ENCODE measurements around the gene ECI1.
A peak's percentile ranks its signal among the peaks of the same experiment; 100 is the strongest.
"Not testable (repeated sequence)": the region's sequence is repeated elsewhere in the genome, so short reads cannot be mapped to it uniquely, and the experiment has no call there.

Gene ECI1

DNA sequence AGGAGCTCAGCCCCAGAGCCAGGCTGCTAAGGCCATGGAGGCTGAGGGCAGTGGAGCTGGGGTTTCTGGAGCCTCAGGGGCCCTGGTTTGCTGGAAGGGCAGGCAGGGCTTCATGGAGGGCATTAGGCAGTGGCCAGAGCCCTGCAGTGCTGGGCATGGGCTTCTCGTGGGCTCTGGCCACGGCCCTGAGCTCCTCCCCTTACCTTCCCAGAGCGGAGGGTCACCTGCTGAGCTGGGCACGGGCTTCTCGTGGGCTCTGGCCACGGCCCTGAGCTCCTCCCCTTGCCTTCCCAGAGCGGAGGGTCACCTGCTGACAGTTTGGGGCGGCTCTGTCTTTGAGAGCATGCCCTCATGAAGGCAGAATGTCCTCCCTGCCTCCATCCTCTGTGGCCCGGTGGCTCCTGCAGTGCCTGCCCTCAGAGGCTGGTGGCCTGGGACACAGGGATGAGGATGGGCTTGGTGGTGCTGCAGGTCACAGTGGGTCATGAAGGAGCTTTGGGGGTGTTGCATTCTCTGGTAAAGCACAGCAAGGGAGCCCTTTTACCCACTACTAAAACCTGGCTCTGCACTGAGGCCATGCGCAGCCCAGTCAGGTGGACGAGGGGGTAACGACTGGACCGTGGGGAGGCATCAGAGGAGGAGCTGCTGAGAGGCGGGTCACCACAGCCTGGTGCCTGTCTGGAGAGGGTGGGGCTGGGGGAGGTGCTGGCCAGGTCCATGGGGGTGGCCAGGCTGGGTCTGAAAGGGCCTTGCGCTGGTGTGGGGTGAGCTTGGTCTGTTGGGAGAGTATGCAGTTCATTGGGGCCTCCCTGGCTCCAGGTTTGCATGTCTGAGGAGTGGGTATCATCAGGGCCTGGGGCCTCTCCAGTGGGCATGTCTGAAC, 19.4 kb upstream of the ECI1 start:
- H4K20me1 ChIP-seq (ENCODE audit: insufficient read depth, low read length, poor library complexity, severe bottlenecking): peaks cover 8% of the 10 kb centered on the region
- no peak overlapping the region for H2AFZ ChIP-seq (ENCODE audit: low read length)
- peaks cover 4% of the 10 kb centered on the region for H3K27me3 ChIP-seq (ENCODE audit: insufficient read depth, low read length, poor library complexity, severe bottlenecking)
- no peaks in the 10 kb centered on the region for H3K36me3 ChIP-seq (ENCODE audit: insufficient read depth, low read length)
- no peak overlapping the region for H3K4me3 ChIP-seq (ENCODE audit: low read length, poor library complexity, severe bottlenecking)
- H3F3A ChIP-seq (ENCODE audit: low read depth): no peaks in the 10 kb centered on the region
- H3K4me2 ChIP-seq (ENCODE audit: low read depth, low read length, poor library complexity, severe bottlenecking): no peak overlapping the region
- no peaks in the 10 kb centered on the region for H3K9me2 ChIP-seq (replicated peaks; ENCODE audit: low read depth, low read length)
- no peak overlapping the region for H3K9ac ChIP-seq (ENCODE audit: low read depth, low read length, poor library complexity, severe bottlenecking)
- peaks cover 30% of the 10 kb centered on the region for H3K79me2 ChIP-seq (ENCODE audit: insufficient read depth, low read length)
- H3K4me1 ChIP-seq (ENCODE audit: insufficient read depth, low read length, poor library complexity, severe bottlenecking): peaks cover 6% of the 10 kb centered on the region
- TF ChIP-seq, protein P1, sequence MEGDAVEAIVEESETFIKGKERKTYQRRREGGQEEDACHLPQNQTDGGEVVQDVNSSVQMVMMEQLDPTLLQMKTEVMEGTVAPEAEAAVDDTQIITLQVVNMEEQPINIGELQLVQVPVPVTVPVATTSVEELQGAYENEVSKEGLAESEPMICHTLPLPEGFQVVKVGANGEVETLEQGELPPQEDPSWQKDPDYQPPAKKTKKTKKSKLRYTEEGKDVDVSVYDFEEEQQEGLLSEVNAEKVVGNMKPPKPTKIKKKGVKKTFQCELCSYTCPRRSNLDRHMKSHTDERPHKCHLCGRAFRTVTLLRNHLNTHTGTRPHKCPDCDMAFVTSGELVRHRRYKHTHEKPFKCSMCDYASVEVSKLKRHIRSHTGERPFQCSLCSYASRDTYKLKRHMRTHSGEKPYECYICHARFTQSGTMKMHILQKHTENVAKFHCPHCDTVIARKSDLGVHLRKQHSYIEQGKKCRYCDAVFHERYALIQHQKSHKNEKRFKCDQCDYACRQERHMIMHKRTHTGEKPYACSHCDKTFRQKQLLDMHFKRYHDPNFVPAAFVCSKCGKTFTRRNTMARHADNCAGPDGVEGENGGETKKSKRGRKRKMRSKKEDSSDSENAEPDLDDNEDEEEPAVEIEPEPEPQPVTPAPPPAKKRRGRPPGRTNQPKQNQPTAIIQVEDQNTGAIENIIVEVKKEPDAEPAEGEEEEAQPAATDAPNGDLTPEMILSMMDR (conservative IDR thresholded peaks at IDR 0.05; ENCODE audit: low read length): no peak
- TF ChIP-seq EZH2phosphoT487 (IDR thresholded peaks at IDR 0.05; ENCODE audit: borderline replicate concordance): no peak
- no peaks in the 10 kb centered on the region for H3K9me3 ChIP-seq (ENCODE audit: insufficient read depth, low read depth, low read length)

DNA sequence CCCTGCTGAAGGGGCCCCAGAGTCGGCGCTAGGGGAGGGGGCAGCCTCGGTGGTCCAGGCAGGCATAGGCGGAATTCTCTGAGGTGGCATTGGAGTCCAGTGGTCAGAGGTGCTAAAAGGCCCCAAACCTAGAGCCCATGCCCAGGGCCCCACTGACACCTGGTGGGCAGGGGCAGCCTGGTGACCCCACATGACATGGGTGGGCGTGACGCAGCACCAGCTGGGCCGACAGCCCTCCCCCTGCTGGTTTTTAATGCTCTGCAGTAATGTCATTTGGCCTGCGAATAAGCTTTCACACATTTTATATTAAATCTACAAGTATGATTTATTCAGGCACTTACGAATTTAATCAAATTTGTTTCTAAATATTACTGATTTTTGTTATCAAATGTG, 18.7 kb upstream of the ECI1 start:
- H3K27me3 ChIP-seq (ENCODE audit: insufficient read depth, low read length, poor library complexity, severe bottlenecking): peaks cover 4% of the 10 kb centered on the region
- H3K4me2 ChIP-seq (ENCODE audit: low read depth, low read length, poor library complexity, severe bottlenecking): peak overlapping the region; percentile 81
- no peaks in the 10 kb centered on the region for H3F3A ChIP-seq (ENCODE audit: low read depth)
- peaks cover 12% of the 10 kb centered on the region for H4K20me1 ChIP-seq (ENCODE audit: insufficient read depth, low read length, poor library complexity, severe bottlenecking)
- H3K9ac ChIP-seq (ENCODE audit: low read depth, low read length, poor library complexity, severe bottlenecking): peak overlapping the region; percentile 79
- TF ChIP-seq, protein P1 (conservative IDR thresholded peaks at IDR 0.05; ENCODE audit: low read length): no peak
- TF ChIP-seq EZH2phosphoT487 (IDR thresholded peaks at IDR 0.05; ENCODE audit: borderline replicate concordance): no peak
- no peak overlapping the region for H3K4me3 ChIP-seq (ENCODE audit: low read length, poor library complexity, severe bottlenecking)
- H3K9me2 ChIP-seq (replicated peaks; ENCODE audit: low read depth, low read length): no peaks in the 10 kb centered on the region
- H3K36me3 ChIP-seq (ENCODE audit: insufficient read depth, low read length): no peaks in the 10 kb centered on the region
- no peak overlapping the region for H2AFZ ChIP-seq (ENCODE audit: low read length)
- H3K4me1 ChIP-seq (ENCODE audit: insufficient read depth, low read length, poor library complexity, severe bottlenecking): peaks cover 9% of the 10 kb centered on the region
- H3K79me2 ChIP-seq (ENCODE audit: insufficient read depth, low read length): peaks cover 37% of the 10 kb centered on the region
- H3K9me3 ChIP-seq (ENCODE audit: insufficient read depth, low read depth, low read length): no peaks in the 10 kb centered on the region

DNA sequence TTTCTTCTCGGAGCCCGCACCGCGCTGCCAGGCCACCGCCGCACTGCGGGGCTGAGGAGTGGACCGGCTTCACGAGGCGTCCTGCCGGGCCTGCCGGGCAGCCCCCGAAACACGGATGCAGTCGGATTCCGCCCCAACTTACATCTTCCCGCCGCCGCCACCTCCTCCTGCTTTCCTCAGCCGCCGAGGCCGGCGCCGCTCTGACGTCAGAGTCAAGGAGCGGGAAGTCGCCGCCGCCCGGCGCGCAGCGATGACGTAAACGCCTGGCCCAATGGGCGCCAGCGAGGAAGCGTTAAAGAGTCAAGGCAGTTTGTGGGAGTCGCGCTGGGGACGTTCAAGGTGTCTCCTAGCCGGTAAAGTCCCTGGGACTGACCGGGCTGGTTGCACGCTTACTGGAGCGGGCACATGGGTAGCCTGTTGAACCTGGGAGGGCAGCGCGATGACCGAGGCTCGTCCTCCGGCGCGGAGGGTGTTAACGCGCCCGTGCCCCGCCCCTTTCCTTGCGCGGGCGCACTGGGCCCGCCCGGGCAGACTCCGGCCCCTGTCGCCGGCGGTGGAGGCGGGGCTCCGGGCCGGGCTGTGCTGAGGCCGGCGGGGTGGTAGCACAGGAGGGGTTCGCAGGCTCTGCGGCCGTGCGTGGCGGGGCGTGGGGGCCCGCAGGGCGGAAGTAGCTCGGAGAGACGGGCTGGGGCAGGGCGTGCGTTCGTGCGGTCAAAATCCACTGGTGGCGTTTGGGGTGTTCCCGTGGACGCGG, 16.7 kb upstream of the ECI1 start, which contains the start of gene RNPS1:
Gene RNPS1, minus strand, starts transcription at position 214 of the 754 bp plus-strand sequence. CDS start 3,483 bp downstream, outside the sequence.
- H3K9me3 ChIP-seq (ENCODE audit: insufficient read depth, low read depth, low read length): no peaks in the 10 kb centered on the region
- H3K4me2 ChIP-seq (ENCODE audit: low read depth, low read length, poor library complexity, severe bottlenecking): peak within 1 kb of the TSS; percentile 81
- TF ChIP-seq, protein P1 (conservative IDR thresholded peaks at IDR 0.05; ENCODE audit: low read length): no peak
- no peak for TF ChIP-seq EZH2phosphoT487 (IDR thresholded peaks at IDR 0.05; ENCODE audit: borderline replicate concordance)
- peak within 1 kb of the TSS; percentile 84 for H2AFZ ChIP-seq (ENCODE audit: low read length)
- H3F3A ChIP-seq (ENCODE audit: low read depth): no peaks in the 10 kb centered on the region
- H4K20me1 ChIP-seq (ENCODE audit: insufficient read depth, low read length, poor library complexity, severe bottlenecking): peaks cover 21% of the 10 kb centered on the region
- peak within 1 kb of the TSS; percentile 79 for H3K9ac ChIP-seq (ENCODE audit: low read depth, low read length, poor library complexity, severe bottlenecking)
- H3K4me1 ChIP-seq (ENCODE audit: insufficient read depth, low read length, poor library complexity, severe bottlenecking): peaks cover 9% of the 10 kb centered on the region
- H3K4me3 ChIP-seq (ENCODE audit: low read length, poor library complexity, severe bottlenecking): peak within 1 kb of the TSS; percentile 82
- peaks cover 4% of the 10 kb centered on the region for H3K27me3 ChIP-seq (ENCODE audit: insufficient read depth, low read length, poor library complexity, severe bottlenecking)
- peaks cover 7% of the 10 kb centered on the region; the same call in 1 of the 2 replicates for H3K36me3 ChIP-seq (ENCODE audit: insufficient read depth, low read length)
- H3K9me2 ChIP-seq (replicated peaks; ENCODE audit: low read depth, low read length): no peaks in the 10 kb centered on the region
- H3K79me2 ChIP-seq (ENCODE audit: insufficient read depth, low read length): peaks cover 57% of the 10 kb centered on the region

DNA sequence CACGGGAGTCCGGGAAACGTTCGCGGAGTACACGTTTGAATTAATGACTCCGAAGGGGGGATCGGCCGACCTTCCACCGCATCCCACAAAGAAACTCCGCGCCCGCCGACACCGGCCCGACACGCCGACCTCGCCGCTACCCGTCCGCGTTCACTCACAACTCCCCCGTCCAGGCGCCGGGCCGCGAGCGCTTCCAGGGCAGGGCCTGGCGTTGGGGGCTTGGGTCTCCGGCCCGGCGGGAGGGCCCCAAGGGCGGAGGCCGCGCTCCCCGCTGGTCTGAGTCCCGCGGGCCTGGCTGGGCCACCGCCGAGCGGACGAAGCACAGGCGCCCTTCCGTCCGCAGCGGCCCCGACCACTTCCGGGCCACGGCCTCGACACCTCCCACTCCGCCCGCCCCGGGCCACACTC, 16.1 kb upstream of the ECI1 start:
- not testable (repeated sequence) for H3K4me1 ChIP-seq (ENCODE audit: insufficient read depth, low read length, poor library complexity, severe bottlenecking)

More for the DNA sequence above, 16.1 kb upstream of the ECI1 start:
- not testable (repeated sequence) for H3F3A ChIP-seq (ENCODE audit: low read depth); H3K27me3 ChIP-seq (ENCODE audit: insufficient read depth, low read length, poor library complexity, severe bottlenecking); H3K9me2 ChIP-seq (replicated peaks; ENCODE audit: low read depth, low read length); H3K9me3 ChIP-seq (ENCODE audit: insufficient read depth, low read depth, low read length)
- peaks cover 11% of the 10 kb centered on the region; the same call in 1 of the 2 replicates for H3K36me3 ChIP-seq (ENCODE audit: insufficient read depth, low read length)
- peak overlapping the region; percentile 79 for H3K9ac ChIP-seq (ENCODE audit: low read depth, low read length, poor library complexity, severe bottlenecking)
- peaks cover 21% of the 10 kb centered on the region for H4K20me1 ChIP-seq (ENCODE audit: insufficient read depth, low read length, poor library complexity, severe bottlenecking)
- H3K79me2 ChIP-seq (ENCODE audit: insufficient read depth, low read length): peaks cover 63% of the 10 kb centered on the region
- H2AFZ ChIP-seq (ENCODE audit: low read length): peak overlapping the region; percentile 84; the same call in 1 of the 2 replicates
- H3K4me2 ChIP-seq (ENCODE audit: low read depth, low read length, poor library complexity, severe bottlenecking): peak overlapping the region; percentile 76
- H3K4me3 ChIP-seq (ENCODE audit: low read length, poor library complexity, severe bottlenecking): peak overlapping the region; percentile 82
